ENCODE results near the gene KRTAP13-4.

KRTAP13-4 gene

GRCh38 chr21:30443226-30443625 lies 13.2 kb downstream of the KRTAP13-4 start:
- Histone ChIP-seq H3K9me3 (ENCODE audit: control insufficient read depth, low read length) (no peaks in the 10 kb centered on the region), H3K27me3 (ENCODE audit: control insufficient read depth, insufficient read depth, low read length) (no peaks in the 10 kb centered on the region), H3K36me3 (ENCODE audit: control insufficient read depth, insufficient read depth, low read length) (no peaks in the 10 kb centered on the region), H3K4me3 (ENCODE audit: low read length) (no peak overlapping the region), H3K9ac (ENCODE audit: low read length) (no peak overlapping the region), H3K4me1 (ENCODE audit: control insufficient read depth, insufficient read depth, low read length) (no peaks in the 10 kb centered on the region)

DNA sequence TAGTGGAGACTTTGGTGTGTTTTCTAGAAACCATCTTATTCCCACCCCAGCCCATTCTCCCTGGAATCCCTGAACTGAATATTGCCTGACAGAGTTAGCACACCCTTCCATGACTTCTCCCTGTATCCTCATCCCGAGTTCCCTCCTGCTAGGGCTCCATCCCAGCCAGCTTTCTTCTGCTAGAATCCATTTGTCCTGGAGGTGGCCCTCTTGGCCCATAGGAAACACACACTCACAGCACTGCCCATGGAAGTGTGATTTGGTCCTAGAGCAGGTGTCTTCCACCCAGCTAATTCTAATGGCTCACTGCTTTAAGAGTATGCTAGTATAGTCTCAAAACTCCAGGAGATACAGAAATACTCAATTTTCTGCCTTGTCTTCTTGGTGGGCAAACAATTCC lies 14.2 kb downstream of the KRTAP13-4 start:
- Histone ChIP-seq H3K4me1 (ENCODE audit: control insufficient read depth, insufficient read depth, low read length) (no peaks in the 10 kb centered on the region), H3K9me3 (ENCODE audit: control insufficient read depth, low read length) (no peaks in the 10 kb centered on the region), H3K27me3 (ENCODE audit: control insufficient read depth, insufficient read depth, low read length) (no peaks in the 10 kb centered on the region), H3K4me3 (ENCODE audit: low read length) (no peak overlapping the region), H3K9ac (ENCODE audit: low read length) (no peak overlapping the region), H3K36me3 (ENCODE audit: control insufficient read depth, insufficient read depth, low read length) (no peaks in the 10 kb centered on the region)

DNA sequence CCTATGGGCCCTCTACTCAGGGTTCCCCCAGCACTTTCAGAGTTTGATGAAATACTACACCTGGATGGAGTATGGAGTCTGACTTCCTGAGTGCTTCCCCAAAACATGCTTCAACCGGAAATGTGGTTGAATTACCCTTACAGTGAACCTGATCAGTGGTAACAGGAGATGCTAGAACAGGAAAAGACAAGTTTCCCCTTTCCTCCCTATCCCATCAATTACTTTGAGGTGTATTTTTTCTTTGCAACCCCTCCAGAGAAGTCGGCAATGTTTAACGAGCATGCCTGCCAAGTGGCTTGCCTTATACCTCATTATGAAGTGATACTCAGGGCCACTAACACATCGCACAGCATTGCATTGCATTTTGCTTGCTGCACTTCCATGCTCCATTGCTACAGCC lies 17.0 kb downstream of the KRTAP13-4 start:
- Histone ChIP-seq H3K4me3 (ENCODE audit: low read length) (no peak overlapping the region), H3K9me3 (ENCODE audit: control insufficient read depth, low read length) (no peaks in the 10 kb centered on the region), H3K9ac (ENCODE audit: low read length) (no peak overlapping the region), H3K4me1 (ENCODE audit: control insufficient read depth, insufficient read depth, low read length) (no peaks in the 10 kb centered on the region), H3K36me3 (ENCODE audit: control insufficient read depth, insufficient read depth, low read length) (no peaks in the 10 kb centered on the region), H3K27me3 (ENCODE audit: control insufficient read depth, insufficient read depth, low read length) (no peaks in the 10 kb centered on the region)

DNA sequence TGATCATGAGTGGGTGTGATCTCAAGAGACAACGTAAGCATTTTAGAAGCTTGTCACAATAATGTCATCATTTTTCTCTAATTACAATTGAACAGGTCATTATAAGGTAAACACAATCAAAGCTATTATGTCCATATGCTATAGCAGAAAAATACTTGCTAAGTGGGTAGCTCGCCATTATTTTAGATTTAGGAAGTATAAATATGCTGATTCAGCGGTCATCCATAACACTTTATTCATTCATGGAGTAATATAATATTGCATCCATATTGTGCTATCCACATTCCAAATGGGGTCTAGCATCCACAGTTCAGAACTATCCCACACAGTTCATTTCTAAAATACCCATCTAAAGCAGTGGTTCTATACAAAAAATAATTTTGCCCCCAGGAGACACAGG lies 18.5 kb downstream of the KRTAP13-4 start:
- Histone ChIP-seq H3K27me3 (ENCODE audit: control insufficient read depth, insufficient read depth, low read length) (no peaks in the 10 kb centered on the region), H3K4me3 (ENCODE audit: low read length) (no peak overlapping the region), H3K4me1 (ENCODE audit: control insufficient read depth, insufficient read depth, low read length) (no peaks in the 10 kb centered on the region), H3K36me3 (ENCODE audit: control insufficient read depth, insufficient read depth, low read length) (no peaks in the 10 kb centered on the region), H3K9ac (ENCODE audit: low read length) (no peak overlapping the region), H3K9me3 (ENCODE audit: control insufficient read depth, low read length) (no peaks in the 10 kb centered on the region)

GRCh38 chr21:30463713-30464112 lies 33.7 kb downstream of the KRTAP13-4 start:
- no peaks in the 10 kb centered on the region for H3K4me1 ChIP-seq (ENCODE audit: control insufficient read depth, insufficient read depth, low read length)
- H3K4me3 ChIP-seq (ENCODE audit: low read length) = no peak overlapping the region
- H3K9ac ChIP-seq (ENCODE audit: low read length) = no peak overlapping the region
- H3K27me3 ChIP-seq (ENCODE audit: control insufficient read depth, insufficient read depth, low read length) = no peaks in the 10 kb centered on the region
- no peaks in the 10 kb centered on the region for H3K36me3 ChIP-seq (ENCODE audit: control insufficient read depth, insufficient read depth, low read length)
- no peaks in the 10 kb centered on the region for H3K9me3 ChIP-seq (ENCODE audit: control insufficient read depth, low read length)

- Histone ChIP-seq H3K9me3 (ENCODE audit: control insufficient read depth, low read length) (no peaks in the 10 kb centered on the region), H3K4me1 (ENCODE audit: control insufficient read depth, insufficient read depth, low read length) (no peaks in the 10 kb centered on the region), H3K9ac (ENCODE audit: low read length) (no peak overlapping the region), H3K4me3 (ENCODE audit: low read length) (no peak overlapping the region), H3K27me3 (ENCODE audit: control insufficient read depth, insufficient read depth, low read length) (no peaks in the 10 kb centered on the region), H3K36me3 (ENCODE audit: control insufficient read depth, insufficient read depth, low read length) (no peaks in the 10 kb centered on the region)
Measured at GRCh38 chr21:30468900-30469714, 39.1 kb downstream of the KRTAP13-4 start.

DNA sequence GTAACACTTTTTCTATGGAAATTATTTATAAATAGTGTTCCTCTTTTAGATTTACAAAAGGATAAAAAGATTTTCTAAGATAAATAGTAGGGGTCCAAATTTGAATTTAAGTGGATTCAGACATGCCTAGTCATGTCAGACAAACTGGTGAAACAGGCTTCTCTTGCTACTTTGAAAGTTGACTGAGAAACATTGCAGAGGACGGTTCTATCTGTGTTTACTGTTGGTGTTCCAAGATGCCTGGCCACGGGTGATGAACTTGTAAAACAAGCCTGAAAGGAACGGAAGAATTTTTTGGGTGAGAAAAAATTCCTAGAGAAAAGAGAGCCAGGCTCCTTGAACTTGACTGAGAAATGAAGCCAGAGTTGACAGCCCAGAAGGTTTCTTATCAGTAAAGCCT lies 48.0 kb downstream of the KRTAP13-4 start:
- Histone ChIP-seq H3K9ac (ENCODE audit: low read length) (no peak overlapping the region), H3K4me3 (ENCODE audit: low read length) (no peak overlapping the region), H3K4me1 (ENCODE audit: control insufficient read depth, insufficient read depth, low read length) (no peaks in the 10 kb centered on the region), H3K27me3 (ENCODE audit: control insufficient read depth, insufficient read depth, low read length) (no peaks in the 10 kb centered on the region), H3K9me3 (ENCODE audit: control insufficient read depth, low read length) (no peaks in the 10 kb centered on the region), H3K36me3 (ENCODE audit: control insufficient read depth, insufficient read depth, low read length) (no peaks in the 10 kb centered on the region)

DNA sequence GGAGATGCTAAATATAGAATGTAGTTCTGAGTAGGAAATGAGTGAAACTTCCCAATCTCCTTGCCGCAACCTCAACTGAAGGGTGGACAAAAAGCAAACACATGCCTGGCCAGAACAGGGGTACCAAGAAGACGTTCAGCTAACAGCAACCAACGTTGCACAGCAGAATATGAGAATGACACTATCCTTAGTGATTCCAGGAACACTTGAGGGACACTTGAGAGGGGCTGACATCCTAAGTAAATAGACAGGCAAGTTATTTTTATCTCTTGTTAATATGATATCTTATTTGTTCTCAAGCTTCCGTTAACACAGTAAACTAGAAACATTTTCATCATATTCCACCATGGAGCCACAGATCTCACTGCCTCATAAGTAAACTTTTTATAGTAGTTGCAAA lies 49.2 kb downstream of the KRTAP13-4 start:
- Histone ChIP-seq H3K4me1 (ENCODE audit: control insufficient read depth, insufficient read depth, low read length) (no peaks in the 10 kb centered on the region), H3K4me3 (ENCODE audit: low read length) (no peak overlapping the region), H3K9ac (ENCODE audit: low read length) (no peak overlapping the region), H3K27me3 (ENCODE audit: control insufficient read depth, insufficient read depth, low read length) (no peaks in the 10 kb centered on the region), H3K9me3 (ENCODE audit: control insufficient read depth, low read length) (no peaks in the 10 kb centered on the region), H3K36me3 (ENCODE audit: control insufficient read depth, insufficient read depth, low read length) (no peaks in the 10 kb centered on the region)

DNA sequence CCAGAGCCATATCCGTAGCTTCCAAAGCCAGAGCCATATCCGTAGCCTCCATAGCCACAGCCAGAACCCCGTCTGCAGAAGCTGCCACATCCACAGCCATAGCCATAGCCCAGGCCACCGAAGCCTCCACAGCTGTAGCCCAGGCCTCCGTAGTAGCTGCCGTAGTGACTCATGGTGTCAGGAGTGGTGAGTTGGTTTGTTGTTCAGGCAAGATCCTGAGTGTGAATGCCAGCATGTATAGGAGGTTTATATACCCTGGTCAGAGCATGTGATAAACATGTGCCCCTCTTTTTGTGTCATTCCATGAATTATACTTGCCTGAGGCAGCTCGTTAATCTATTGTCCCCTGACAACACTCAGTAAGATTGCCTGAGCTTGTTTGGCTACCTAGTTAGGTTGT lies 50.1 kb downstream of the KRTAP13-4 start, which contains the start of gene KRTAP19-1:
Gene KRTAP19-1 (minus strand): TSS at position 223 of the 400 bp plus-strand sequence. CDS start 50 bp downstream, at position 173.
- no peaks in the 10 kb centered on the region for H3K27me3 ChIP-seq (ENCODE audit: control insufficient read depth, insufficient read depth, low read length)
- H3K4me1 ChIP-seq (ENCODE audit: control insufficient read depth, insufficient read depth, low read length) = no peaks in the 10 kb centered on the region
- H3K9me3 ChIP-seq (ENCODE audit: control insufficient read depth, low read length) = no peaks in the 10 kb centered on the region
- no peak within 1 kb of the TSS for H3K9ac ChIP-seq (ENCODE audit: low read length)
- no peak within 1 kb of the TSS for H3K4me3 ChIP-seq (ENCODE audit: low read length)
- H3K36me3 ChIP-seq (ENCODE audit: control insufficient read depth, insufficient read depth, low read length) = no peaks in the 10 kb centered on the region

Measured in mucosa of stomach (tissue), 1 donor.